HG03460 (cell line): ENCODE data around the gene TRPM8.
"Not testable (repeated sequence)": the region's sequence is repeated elsewhere in the genome, so short reads cannot be mapped to it uniquely, and the experiment has no call there.

Experiments used
- ATAC-seq: cut with Tn5 transposase; IDR thresholded peaks from one replicate; pipeline ENCODE4 v1.9.1; 2021; ENCODE audit not compliant: unreplicated experiment

TRPM8 gene

GRCh38 chr2:233936089-233936488 lies 18.9 kb downstream of the TRPM8 start:
- no peak for ATAC-seq

GRCh38 chr2:233938676-233939370 lies 21.6 kb downstream of the TRPM8 start:
- no peak for ATAC-seq

GRCh38 chr2:233940376-233941276 lies 23.5 kb downstream of the TRPM8 start:
- no peak for ATAC-seq

GRCh38 chr2:233942731-233943130 lies 25.6 kb downstream of the TRPM8 start:
- no peak for ATAC-seq

- no peak for ATAC-seq
Measured at GRCh38 chr2:233944269-233944668, 27.1 kb downstream of the TRPM8 start.

- ATAC-seq, result no peak
Measured at GRCh38 chr2:233944722-233945121, 27.5 kb downstream of the TRPM8 start.

GRCh38 chr2:233945146-233945545 lies 28.0 kb downstream of the TRPM8 start:
- ATAC-seq, result no peak

- no peak for ATAC-seq
Measured at GRCh38 chr2:233950078-233950825, 33.1 kb downstream of the TRPM8 start.

GRCh38 chr2:233952335-233952734 lies 35.2 kb downstream of the TRPM8 start:
- ATAC-seq, result no peak

- ATAC-seq, result no peak
Measured at GRCh38 chr2:233953087-233953801, 36.1 kb downstream of the TRPM8 start.

- no peak for ATAC-seq
Measured at GRCh38 chr2:233960203-233960602, 43.0 kb downstream of the TRPM8 start.

- no peak for ATAC-seq
Measured at GRCh38 chr2:233961905-233962304, 44.7 kb downstream of the TRPM8 start.

GRCh38 chr2:233964581-233964980 lies 47.4 kb downstream of the TRPM8 start:
- no peak for ATAC-seq

- no peak for ATAC-seq
Measured at GRCh38 chr2:233965032-233965603, 47.9 kb downstream of the TRPM8 start.

GRCh38 chr2:233965646-233966045 lies 48.5 kb downstream of the TRPM8 start:
- not testable (repeated sequence) for ATAC-seq

GRCh38 chr2:233966388-233966787 lies 49.2 kb downstream of the TRPM8 start:
- no peak for ATAC-seq

- no peak for ATAC-seq
Measured at GRCh38 chr2:233967164-233967563, 50.0 kb downstream of the TRPM8 start.

GRCh38 chr2:233968556-233968955 lies 51.4 kb downstream of the TRPM8 start:
- no peak for ATAC-seq

GRCh38 chr2:233972460-233972859 lies 55.3 kb downstream of the TRPM8 start:
- ATAC-seq, result not testable (repeated sequence)

GRCh38 chr2:233972941-233973575 lies 55.9 kb downstream of the TRPM8 start:
- no peak for ATAC-seq
